Measurements from ENCODE around the gene INTU. TPM values are rescaled to one million over a fixed set of nuclear protein-coding genes. Genes with fewer than 3 reads are reported as not detected.

The INTU gene
- total RNA-seq, 1 experiment from 2014 or later = 2.0 TPM

GRCh38 chr4:127685292-127685691 is 52.5 kb downstream of the INTU start:
- H3K9me3 ChIP-seq = no peaks in the 10 kb centered on the region
- CTCF ChIA-PET = interaction anchor here (0.5 to 1.2 kb wide), 2 partner anchors 53 to 228 kb away, joined by 4 to 6 read pairs; partner anchors contain the start of gene INTU
- intact Hi-C loops (cut with micrococcal nuclease; ENCODE audit: unreplicated experiment) = no loop called here
- BruUV-seq (replicated peaks) = no TSS peak
- H3K27me3 ChIP-seq (replicated peaks; ENCODE audit: control insufficient read depth, insufficient read depth, low read length) = no peaks in the 10 kb centered on the region
- DNase-seq = no peak
- POLR2A ChIA-PET = no interaction called here
- Mint-ChIP-seq H3K4me1 (ENCODE audit: low read depth, unreplicated experiment) (peaks cover 7% of the 10 kb centered on the region), H3K36me3 (ENCODE audit: insufficient read depth, unreplicated experiment) (no peaks in the 10 kb centered on the region), H3K27me3 (ENCODE audit: insufficient read depth, unreplicated experiment) (no peaks in the 10 kb centered on the region), H3K27ac (ENCODE audit: unreplicated experiment) (no peak overlapping the region), H3K9me3 (ENCODE audit: unreplicated experiment) (no peaks in the 10 kb centered on the region), H3K4me3 (ENCODE audit: unreplicated experiment) (no peak overlapping the region)
- peaks cover 23% of the 10 kb centered on the region; the same call in 1 of the 2 replicates for H3K4me1 ChIP-seq
- no peak overlapping the region for H3K4me3 ChIP-seq (ENCODE audit: low read depth, low read length)
- no peaks in the 10 kb centered on the region for H3K36me3 ChIP-seq (ENCODE audit: control insufficient read depth, insufficient read depth, low read length)
- no peak for TF ChIP-seq CTCF (IDR thresholded peaks at IDR 0.05; ENCODE audit: insufficient read depth in 1 of 2, low read depth in 1 of 2, low read length in 1 of 2, severe bottlenecking in 1 of 2, unreplicated experiment in 1 of 2)

DNA sequence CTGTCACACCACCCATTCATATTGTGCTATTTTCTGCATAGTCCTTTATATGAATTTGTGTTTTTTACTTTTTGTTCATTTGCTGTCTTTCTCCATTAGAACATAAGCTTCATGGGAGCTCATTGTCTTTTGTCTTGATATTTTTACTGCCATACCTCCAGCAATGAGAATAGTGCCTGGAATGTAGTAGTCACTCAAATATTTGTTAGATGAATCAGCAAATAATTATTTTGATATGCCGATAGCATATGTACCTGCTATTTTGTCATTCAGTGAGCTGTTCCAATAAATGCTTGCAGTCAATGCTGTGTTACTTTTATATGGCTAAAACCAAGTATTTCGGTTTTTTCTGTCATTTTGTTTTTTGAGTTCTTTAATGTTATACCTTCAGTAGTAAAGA is 53.9 kb downstream of the INTU start:
- no peak for DNase-seq
- Histone ChIP-seq H3K36me3 (ENCODE audit: control insufficient read depth, insufficient read depth, low read length) (no peaks in the 10 kb centered on the region), H3K9me3 (no peaks in the 10 kb centered on the region), H3K27me3 (replicated peaks; ENCODE audit: control insufficient read depth, insufficient read depth, low read length) (no peaks in the 10 kb centered on the region), H3K4me3 (ENCODE audit: low read depth, low read length) (no peak overlapping the region), H3K4me1 (peaks cover 23% of the 10 kb centered on the region; the same call in 1 of the 2 replicates)
- H3K4me1 Mint-ChIP-seq (ENCODE audit: low read depth, unreplicated experiment) = peaks cover 7% of the 10 kb centered on the region
- H3K9me3 Mint-ChIP-seq (ENCODE audit: unreplicated experiment) = no peaks in the 10 kb centered on the region
- TF ChIP-seq CTCF (IDR thresholded peaks at IDR 0.05; ENCODE audit: insufficient read depth in 1 of 2, low read depth in 1 of 2, low read length in 1 of 2, severe bottlenecking in 1 of 2, unreplicated experiment in 1 of 2) = no peak
- no peaks in the 10 kb centered on the region for H3K36me3 Mint-ChIP-seq (ENCODE audit: insufficient read depth, unreplicated experiment)
- no TSS peak for BruUV-seq (replicated peaks)
- intact Hi-C loops (cut with micrococcal nuclease; ENCODE audit: unreplicated experiment) = no loop called here
- ChIA-PET CTCF (no interaction called here), POLR2A (interaction anchor here (1.1 kb wide), 1 partner anchor 54 kb away, joined by 3 read pairs; the partner anchor contains the start of gene INTU)
- no peak overlapping the region for H3K4me3 Mint-ChIP-seq (ENCODE audit: unreplicated experiment)
- no peaks in the 10 kb centered on the region for H3K27me3 Mint-ChIP-seq (ENCODE audit: insufficient read depth, unreplicated experiment)
- H3K27ac Mint-ChIP-seq (ENCODE audit: unreplicated experiment) = no peak overlapping the region

- H3K9me3 ChIP-seq = no peaks in the 10 kb centered on the region
- Mint-ChIP-seq H3K27me3 (ENCODE audit: insufficient read depth, unreplicated experiment) (no peaks in the 10 kb centered on the region), H3K36me3 (ENCODE audit: insufficient read depth, unreplicated experiment) (no peaks in the 10 kb centered on the region), H3K4me3 (ENCODE audit: unreplicated experiment) (no peak overlapping the region), H3K27ac (ENCODE audit: unreplicated experiment) (no peak overlapping the region), H3K9me3 (ENCODE audit: unreplicated experiment) (no peaks in the 10 kb centered on the region), H3K4me1 (ENCODE audit: low read depth, unreplicated experiment) (peaks cover 7% of the 10 kb centered on the region)
- H3K4me3 ChIP-seq (ENCODE audit: low read depth, low read length) = no peak overlapping the region
- intact Hi-C loops (cut with micrococcal nuclease; ENCODE audit: unreplicated experiment) = no loop called here
- DNase-seq = no peak
- no TSS peak for BruUV-seq (replicated peaks)
- H3K27me3 ChIP-seq (replicated peaks; ENCODE audit: control insufficient read depth, insufficient read depth, low read length) = no peaks in the 10 kb centered on the region
- H3K4me1 ChIP-seq = peaks cover 23% of the 10 kb centered on the region; the same call in 1 of the 2 replicates
- H3K36me3 ChIP-seq (ENCODE audit: control insufficient read depth, insufficient read depth, low read length) = no peaks in the 10 kb centered on the region
- no peak for TF ChIP-seq CTCF (IDR thresholded peaks at IDR 0.05; ENCODE audit: insufficient read depth in 1 of 2, low read depth in 1 of 2, low read length in 1 of 2, severe bottlenecking in 1 of 2, unreplicated experiment in 1 of 2)
- CTCF ChIA-PET = no interaction called here
- POLR2A ChIA-PET = no interaction called here
Observed at GRCh38 chr4:127687580-127687979, 54.8 kb downstream of the INTU start.

All from Caco-2 (cell line).